ENCODE data around the gene CTNND2.

The CTNND2 gene

DNA sequence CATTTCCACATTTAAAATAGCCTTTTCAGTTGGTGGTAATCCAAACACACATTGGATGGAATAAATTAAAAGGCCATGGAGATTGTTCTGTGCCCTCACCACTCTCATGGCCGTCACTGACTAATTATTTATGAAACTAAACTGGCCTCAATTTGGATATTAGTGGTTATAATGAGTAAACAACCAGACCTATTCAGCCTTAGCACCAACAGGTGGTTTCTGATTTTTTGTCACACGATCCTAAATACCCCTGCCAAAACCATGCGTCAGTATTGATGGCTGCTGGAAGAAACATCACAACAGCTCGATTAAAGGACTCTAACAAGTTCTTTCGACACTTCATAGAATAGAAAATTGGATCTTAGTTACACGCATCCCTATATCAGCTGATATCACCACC, 867.2 kb downstream of the CTNND2 start:
- Histone ChIP-seq H3K27me3 (replicated peaks; ENCODE audit: insufficient read depth, low read length) (no peaks in the 10 kb centered on the region), H3K9ac (ENCODE audit: low read length) (no peak overlapping the region), H3K27ac (ENCODE audit: low read length) (no peak overlapping the region), H3K79me2 (ENCODE audit: low read length) (no peaks in the 10 kb centered on the region), H3K9me3 (replicated peaks; ENCODE audit: insufficient read depth, low read length) (no peaks in the 10 kb centered on the region), H4K20me1 (ENCODE audit: insufficient read depth, low read length) (no peaks in the 10 kb centered on the region), H3F3A (ENCODE audit: insufficient read depth, low read length) (no peaks in the 10 kb centered on the region), H3K36me3 (replicated peaks; ENCODE audit: insufficient read depth, low read length) (no peaks in the 10 kb centered on the region), H3K4me1 (ENCODE audit: low read length) (peaks cover 9% of the 10 kb centered on the region; the same call in 1 of the 2 replicates), H3K4me3 (ENCODE audit: low read length) (no peak overlapping the region), H3K9me2 (replicated peaks; ENCODE audit: insufficient read depth, low read length) (no peaks in the 10 kb centered on the region), H2AFZ (ENCODE audit: low read length) (no peak overlapping the region), H3K4me2 (ENCODE audit: low read depth, low read length) (no peak overlapping the region)
- TF ChIP-seq EZH2 (optimal IDR thresholded peaks at IDR 0.05; ENCODE audit: low read depth, low read length) (no peak), CTCF (IDR thresholded peaks at IDR 0.05; ENCODE audit: low read length) (no peak), EZH2phosphoT487 (IDR thresholded peaks at IDR 0.05; ENCODE audit: low read length) (no peak)
- DNase-seq: no peak

DNA sequence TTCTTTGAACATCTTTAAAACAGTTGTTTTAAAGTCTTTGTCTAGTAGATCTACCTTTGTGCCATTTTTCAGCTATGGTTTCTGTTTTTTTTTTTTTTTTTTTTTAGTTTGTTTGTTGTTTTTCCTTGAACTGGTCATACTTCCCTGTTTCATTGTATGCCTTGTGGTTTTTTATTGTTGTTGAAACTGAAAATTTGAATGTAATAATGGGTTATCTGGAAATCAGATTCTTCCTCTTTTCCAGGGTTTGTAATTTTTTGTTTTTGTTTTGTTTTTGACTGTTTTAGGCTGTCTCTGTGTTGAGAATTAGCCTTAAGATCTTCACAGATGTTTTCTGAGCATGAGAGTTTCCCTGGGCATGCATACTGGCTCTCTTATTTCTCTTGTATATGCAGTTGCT, 873.6 kb downstream of the CTNND2 start:
- no peaks in the 10 kb centered on the region for H4K20me1 ChIP-seq (ENCODE audit: insufficient read depth, low read length)
- H3K4me2 ChIP-seq (ENCODE audit: low read depth, low read length): peak overlapping the region; percentile 31
- no peak overlapping the region for H2AFZ ChIP-seq (ENCODE audit: low read length)
- TF ChIP-seq CTCF (IDR thresholded peaks at IDR 0.05; ENCODE audit: low read length): no peak
- no peak for TF ChIP-seq EZH2phosphoT487 (IDR thresholded peaks at IDR 0.05; ENCODE audit: low read length)
- TF ChIP-seq EZH2 (optimal IDR thresholded peaks at IDR 0.05; ENCODE audit: low read depth, low read length): no peak
- no peaks in the 10 kb centered on the region for H3K27me3 ChIP-seq (replicated peaks; ENCODE audit: insufficient read depth, low read length)
- peak overlapping the region; percentile 42; the same call in 1 of the 2 replicates for H3K27ac ChIP-seq (ENCODE audit: low read length)
- H3K4me3 ChIP-seq (ENCODE audit: low read length): no peak overlapping the region
- no peaks in the 10 kb centered on the region for H3K36me3 ChIP-seq (replicated peaks; ENCODE audit: insufficient read depth, low read length)
- H3K79me2 ChIP-seq (ENCODE audit: low read length): no peaks in the 10 kb centered on the region
- peaks cover 28% of the 10 kb centered on the region for H3K4me1 ChIP-seq (ENCODE audit: low read length)
- no peaks in the 10 kb centered on the region for H3F3A ChIP-seq (ENCODE audit: insufficient read depth, low read length)
- H3K9me2 ChIP-seq (replicated peaks; ENCODE audit: insufficient read depth, low read length): no peaks in the 10 kb centered on the region
- H3K9ac ChIP-seq (ENCODE audit: low read length): no peak overlapping the region
- H3K9me3 ChIP-seq (replicated peaks; ENCODE audit: insufficient read depth, low read length): no peaks in the 10 kb centered on the region
- peak; percentile 22 for DNase-seq

GRCh38 chr5:11027660-11028059, 876.6 kb downstream of the CTNND2 start:
- Histone ChIP-seq H3K9ac (ENCODE audit: low read length) (no peak overlapping the region), H3K4me3 (ENCODE audit: low read length) (peak overlapping the region; percentile 13; the same call in 1 of the 2 replicates), H3K4me2 (ENCODE audit: low read depth, low read length) (peak overlapping the region; percentile 50; the same call in 1 of the 2 replicates), H3K27ac (ENCODE audit: low read length) (peak overlapping the region; percentile 41; the same call in 1 of the 2 replicates), H3K27me3 (replicated peaks; ENCODE audit: insufficient read depth, low read length) (no peaks in the 10 kb centered on the region), H3K9me2 (replicated peaks; ENCODE audit: insufficient read depth, low read length) (no peaks in the 10 kb centered on the region), H3K9me3 (replicated peaks; ENCODE audit: insufficient read depth, low read length) (no peaks in the 10 kb centered on the region), H3K4me1 (ENCODE audit: low read length) (peaks cover 34% of the 10 kb centered on the region), H3K79me2 (ENCODE audit: low read length) (no peaks in the 10 kb centered on the region), H2AFZ (ENCODE audit: low read length) (peak overlapping the region; percentile 56), H4K20me1 (ENCODE audit: insufficient read depth, low read length) (no peaks in the 10 kb centered on the region), H3K36me3 (replicated peaks; ENCODE audit: insufficient read depth, low read length) (no peaks in the 10 kb centered on the region), H3F3A (ENCODE audit: insufficient read depth, low read length) (no peaks in the 10 kb centered on the region)
- peak; percentile 53 for DNase-seq
- TF ChIP-seq EZH2 (optimal IDR thresholded peaks at IDR 0.05; ENCODE audit: low read depth, low read length) (no peak), EZH2phosphoT487 (IDR thresholded peaks at IDR 0.05; ENCODE audit: low read length) (no peak), CTCF (IDR thresholded peaks at IDR 0.05; ENCODE audit: low read length) (no peak)
